ENCODE results near the gene ARHGEF4. TPM values are rescaled to one million over a fixed set of nuclear protein-coding genes. Genes with fewer than 3 reads are reported as not detected.

The ARHGEF4 gene
- polyA plus RNA-seq, 12 donors: 4.9 to 36.1 (median 8.5) TPM; not detected in 1

- no peak for DNase-seq
These were observed 4.3 kb upstream of the ARHGEF4 start for GRCh38 chr2:130832296-130832940.

GRCh38 chr2:130834091-130834930 lies 2.4 kb upstream of the ARHGEF4 start:
- no peak for DNase-seq

- DNase-seq: no peak
These were observed 1.6 kb upstream of the ARHGEF4 start for GRCh38 chr2:130834931-130835765.

- no peak for DNase-seq
These were observed 1.0 kb upstream of the ARHGEF4 start for GRCh38 chr2:130835766-130836015.

GRCh38 chr2:130837175-130837810 lies 579 bp downstream of the ARHGEF4 start:
- no peak for DNase-seq

- no peak for DNase-seq
These were observed 1.3 kb downstream of the ARHGEF4 start for GRCh38 chr2:130837811-130838565.

GRCh38 chr2:130839011-130839780 lies 2.5 kb downstream of the ARHGEF4 start:
- DNase-seq: no peak

- no peak for DNase-seq
These were observed 3.8 kb downstream of the ARHGEF4 start for GRCh38 chr2:130840506-130840905.

- no peak for DNase-seq
These were observed 5.1 kb downstream of the ARHGEF4 start for GRCh38 chr2:130841741-130842365.

GRCh38 chr2:130842770-130843169 lies 6.1 kb downstream of the ARHGEF4 start:
- DNase-seq: no peak

GRCh38 chr2:130843321-130843985 lies 6.7 kb downstream of the ARHGEF4 start:
- DNase-seq: no peak

- DNase-seq: no peak
These were observed 7.4 kb downstream of the ARHGEF4 start for GRCh38 chr2:130844161-130844560.

GRCh38 chr2:130845505-130846085 lies 8.9 kb downstream of the ARHGEF4 start:
- DNase-seq: no peak

GRCh38 chr2:130846233-130846632 lies 9.5 kb downstream of the ARHGEF4 start:
- DNase-seq: no peak

- DNase-seq: no peak
These were observed 10.1 kb downstream of the ARHGEF4 start for GRCh38 chr2:130846686-130847375.

GRCh38 chr2:130847776-130848525 lies 11.2 kb downstream of the ARHGEF4 start:
- DNase-seq: no peak

- DNase-seq: no peak
These were observed 12.0 kb downstream of the ARHGEF4 start for GRCh38 chr2:130848526-130849210.
